ENCODE data around the gene C1S. TPM values are rescaled to one million over a fixed set of nuclear protein-coding genes. Genes with fewer than 3 reads are reported as not detected.
A peak's percentile ranks its signal among the peaks of the same experiment; 100 is the strongest.

Gene C1S
- total RNA-seq, 4 donors from 2014 or later = 391 to 853 (median 638) TPM

DNA sequence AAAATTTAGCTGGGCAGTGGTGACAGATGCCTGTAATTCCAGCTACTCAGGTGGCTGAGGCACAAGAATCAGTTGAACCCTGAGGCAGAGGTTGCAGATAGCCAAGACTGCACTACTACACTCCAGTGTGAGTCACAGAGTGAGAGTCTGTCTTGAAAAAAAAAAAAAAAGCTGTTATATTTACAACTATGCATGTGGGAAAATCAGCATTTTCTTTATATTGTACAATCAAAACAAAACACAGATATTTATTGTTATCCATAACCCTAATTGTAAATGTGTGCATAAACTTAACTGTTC lies 19.3 kb downstream of the C1S start:
- Histone ChIP-seq H3K36me3 (peaks cover 1 to 38% of the 10 kb centered on the region in 2 donors), H3K9me3 (no peaks in the 10 kb centered on the region), H3K27ac (peak overlapping the region; percentile 78 to 91 (median 86)), H3K4me1 (peaks cover 3 to 41% (median 9%) of the 10 kb centered on the region in 3 donors), H3K4me3 (no peak overlapping the region), H3K27me3 (no peaks in the 10 kb centered on the region)
- TF ChIP-seq EP300 (IDR thresholded peaks at IDR 0.05) = no peak
- TF ChIP-seq, protein P1, sequence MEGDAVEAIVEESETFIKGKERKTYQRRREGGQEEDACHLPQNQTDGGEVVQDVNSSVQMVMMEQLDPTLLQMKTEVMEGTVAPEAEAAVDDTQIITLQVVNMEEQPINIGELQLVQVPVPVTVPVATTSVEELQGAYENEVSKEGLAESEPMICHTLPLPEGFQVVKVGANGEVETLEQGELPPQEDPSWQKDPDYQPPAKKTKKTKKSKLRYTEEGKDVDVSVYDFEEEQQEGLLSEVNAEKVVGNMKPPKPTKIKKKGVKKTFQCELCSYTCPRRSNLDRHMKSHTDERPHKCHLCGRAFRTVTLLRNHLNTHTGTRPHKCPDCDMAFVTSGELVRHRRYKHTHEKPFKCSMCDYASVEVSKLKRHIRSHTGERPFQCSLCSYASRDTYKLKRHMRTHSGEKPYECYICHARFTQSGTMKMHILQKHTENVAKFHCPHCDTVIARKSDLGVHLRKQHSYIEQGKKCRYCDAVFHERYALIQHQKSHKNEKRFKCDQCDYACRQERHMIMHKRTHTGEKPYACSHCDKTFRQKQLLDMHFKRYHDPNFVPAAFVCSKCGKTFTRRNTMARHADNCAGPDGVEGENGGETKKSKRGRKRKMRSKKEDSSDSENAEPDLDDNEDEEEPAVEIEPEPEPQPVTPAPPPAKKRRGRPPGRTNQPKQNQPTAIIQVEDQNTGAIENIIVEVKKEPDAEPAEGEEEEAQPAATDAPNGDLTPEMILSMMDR (IDR thresholded peaks at IDR 0.05) = no peak
- no peak for TF ChIP-seq POLR2AphosphoS5 (IDR thresholded peaks at IDR 0.05)
- no peak for TF ChIP-seq POLR2A (IDR thresholded peaks at IDR 0.05)
- peak; percentile 65 for ATAC-seq

DNA sequence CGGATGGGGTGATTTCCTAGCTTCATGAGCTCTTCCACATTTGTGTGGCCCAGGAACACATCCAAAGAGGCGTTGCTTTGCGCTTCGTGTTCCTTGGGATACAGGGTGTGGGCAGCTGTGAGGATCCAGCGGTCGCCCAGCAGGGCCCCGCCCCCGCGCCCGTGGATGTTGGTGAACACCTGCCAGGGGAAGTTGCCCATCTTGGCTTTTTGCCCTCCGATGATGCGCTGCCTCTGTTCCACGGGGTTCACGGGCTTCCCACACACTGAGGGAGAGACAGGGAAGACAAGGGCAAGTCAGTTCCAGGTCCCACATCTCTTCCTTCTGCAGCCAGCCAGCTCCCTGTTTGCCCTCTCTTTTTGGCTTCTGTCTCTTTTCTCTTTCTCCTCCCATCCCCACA lies 20.5 kb downstream of the C1S start:
- Histone ChIP-seq H3K9me3 (no peaks in the 10 kb centered on the region), H3K27me3 (no peaks in the 10 kb centered on the region), H3K4me1 (peaks cover 3 to 41% (median 9%) of the 10 kb centered on the region in 3 donors), H3K4me3 (no peak overlapping the region), H3K27ac (peak overlapping the region; percentile 5 to 89 (median 81)), H3K36me3 (peaks cover 2 to 51% of the 10 kb centered on the region in 2 donors)
- TF ChIP-seq EP300 (IDR thresholded peaks at IDR 0.05) (no peak), POLR2AphosphoS5 (IDR thresholded peaks at IDR 0.05) (no peak), POLR2A (IDR thresholded peaks at IDR 0.05) (no peak)
- TF ChIP-seq, protein P1 (IDR thresholded peaks at IDR 0.05) = no peak
- WGBS, 2 donors (ENCODE audit: low coverage in 1 of 2) = 80 to 87% methylated on average over 3 of the region's 14 CpGs
- ATAC-seq = no peak

DNA sequence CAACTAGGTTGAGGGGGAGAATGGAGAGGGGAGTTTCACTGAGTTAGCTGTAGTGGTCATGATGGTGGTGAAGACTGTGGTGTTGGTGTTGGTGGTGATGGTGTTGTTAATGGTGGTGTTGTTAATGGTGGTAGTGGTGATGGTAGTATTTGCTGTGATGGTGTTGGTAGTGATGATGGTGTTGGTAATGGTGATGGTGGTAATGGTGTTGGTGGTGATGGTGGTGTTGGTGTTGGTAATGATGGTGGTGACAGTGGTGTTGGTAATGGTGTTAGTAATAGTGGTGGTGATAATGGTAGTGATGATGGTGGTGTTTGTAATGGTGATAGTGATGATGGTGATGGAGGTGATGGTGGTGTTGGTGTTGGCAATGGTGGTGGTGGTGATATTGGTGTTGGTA lies 22.6 kb downstream of the C1S start:
- Histone ChIP-seq H3K27ac (no peak overlapping the region), H3K36me3 (peaks cover 2 to 72% of the 10 kb centered on the region in 2 donors)
- ATAC-seq = no peak

DNA sequence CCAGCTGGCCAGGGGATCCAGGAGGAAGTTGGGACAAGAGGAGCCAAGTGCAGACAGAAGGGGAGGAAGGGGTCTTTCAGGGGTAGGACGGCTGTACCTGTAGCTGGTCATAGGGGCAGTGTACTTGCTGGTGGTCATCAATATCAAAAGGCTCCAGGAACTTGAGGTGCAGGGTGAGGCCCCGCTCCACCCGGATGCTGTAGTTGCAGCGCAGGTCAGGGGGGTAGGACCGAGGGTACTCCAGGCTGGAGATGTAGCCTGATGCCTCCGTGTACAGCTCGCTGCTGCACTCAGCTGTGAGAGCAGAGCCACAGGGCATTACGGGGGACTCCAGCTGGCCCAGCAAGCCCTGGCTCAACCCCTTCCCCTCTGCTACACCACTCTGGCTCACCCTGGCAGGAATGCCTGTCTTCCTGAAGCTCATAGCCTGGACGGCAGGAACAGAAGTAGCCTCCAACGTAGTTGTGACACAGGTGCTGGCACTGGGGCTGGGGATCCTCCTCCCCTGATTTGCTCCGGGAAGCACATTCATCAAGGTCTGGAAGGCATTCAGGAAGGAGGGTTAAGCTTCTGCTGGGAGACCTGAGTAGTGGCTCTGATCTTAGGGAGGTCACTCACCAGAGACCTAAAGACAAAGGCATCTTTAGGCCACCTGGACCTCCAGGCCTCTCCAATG lies 28.8 kb downstream of the C1S start:
- peak overlapping the region in 1 of 2 donors; percentile 63 for H3K4me3 ChIP-seq
- peak overlapping the region in 3 of 4 donors; percentile 81 to 91 (median 86) for H3K27ac ChIP-seq
- H3K27me3 ChIP-seq = no peaks in the 10 kb centered on the region
- peaks cover 2 to 58% of the 10 kb centered on the region in 2 donors for H3K36me3 ChIP-seq
- no peak for ATAC-seq
- H3K9me3 ChIP-seq = no peaks in the 10 kb centered on the region
- no peak for TF ChIP-seq EP300 (IDR thresholded peaks at IDR 0.05)
- TF ChIP-seq, protein P1 (IDR thresholded peaks at IDR 0.05) = no peak
- no peak for TF ChIP-seq POLR2A (IDR thresholded peaks at IDR 0.05)
- TF ChIP-seq POLR2AphosphoS5 (IDR thresholded peaks at IDR 0.05) = no peak
- H3K4me1 ChIP-seq = peaks cover 3 to 56% (median 19%) of the 10 kb centered on the region in 3 donors
- WGBS, 2 donors (ENCODE audit: low coverage in 1 of 2) = 100% methylated on average over 3 of the region's 11 CpGs; no CpG with 5 or more reads in 1 of the 2 donors

More for the DNA sequence above, 22.6 kb downstream of the C1S start:
- H3K9me3 ChIP-seq = no peaks in the 10 kb centered on the region
- no peaks in the 10 kb centered on the region for H3K27me3 ChIP-seq
- peaks cover 3 to 40% (median 9%) of the 10 kb centered on the region in 3 donors for H3K4me1 ChIP-seq
- no peak for TF ChIP-seq POLR2A (IDR thresholded peaks at IDR 0.05)
- no peak for TF ChIP-seq POLR2AphosphoS5 (IDR thresholded peaks at IDR 0.05)
- TF ChIP-seq, protein P1 (IDR thresholded peaks at IDR 0.05) = no peak
- no peak for TF ChIP-seq EP300 (IDR thresholded peaks at IDR 0.05)
- H3K4me3 ChIP-seq = no peak overlapping the region
